NCI-H1694 (cell line): ENCODE data around the gene MIA3.
"Not testable (repeated sequence)": the region's sequence is repeated elsewhere in the genome, so short reads cannot be mapped to it uniquely, and the experiment has no call there.

Experiments
- DNase-seq: peaks from one replicate; lab custom pipeline; 2025; lab: John Stamatoyannopoulos, UW

The MIA3 gene

GRCh38 chr1:222669107-222669506 lies 51.2 kb downstream of the MIA3 start:
- DNase-seq = not testable (repeated sequence)

DNA sequence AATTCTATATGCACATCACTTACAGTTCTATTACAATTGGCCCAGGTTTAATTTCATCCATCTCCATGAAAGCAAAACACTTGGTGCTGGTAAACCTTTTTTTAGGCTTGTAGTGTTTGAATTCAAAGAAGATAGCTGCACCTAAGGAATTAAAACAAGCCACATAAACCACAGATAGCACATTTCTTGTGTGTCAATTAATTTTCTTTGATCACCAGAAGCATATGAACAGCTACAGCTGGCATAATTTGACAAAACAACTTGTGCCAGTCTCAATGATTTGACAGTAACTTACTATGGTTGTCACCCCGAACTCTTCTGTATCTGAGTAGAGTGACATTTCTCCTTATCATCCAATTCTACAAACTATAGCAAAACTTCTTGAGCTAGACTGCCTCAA lies 52.2 kb downstream of the MIA3 start:
- DNase-seq = no peak

- DNase-seq = no peak
These were observed 62.2 kb downstream of the MIA3 start for GRCh38 chr1:222680080-222680479.

GRCh38 chr1:222691016-222691415 lies 73.1 kb downstream of the MIA3 start:
- DNase-seq = no peak

GRCh38 chr1:222694927-222695326 lies 77.0 kb downstream of the MIA3 start:
- no peak for DNase-seq

GRCh38 chr1:222696741-222697140 lies 78.8 kb downstream of the MIA3 start:
- no peak for DNase-seq

- DNase-seq = no peak
These were observed 79.3 kb downstream of the MIA3 start for GRCh38 chr1:222697203-222697602.

- no peak for DNase-seq
These were observed 79.9 kb downstream of the MIA3 start for GRCh38 chr1:222697826-222698225.

DNA sequence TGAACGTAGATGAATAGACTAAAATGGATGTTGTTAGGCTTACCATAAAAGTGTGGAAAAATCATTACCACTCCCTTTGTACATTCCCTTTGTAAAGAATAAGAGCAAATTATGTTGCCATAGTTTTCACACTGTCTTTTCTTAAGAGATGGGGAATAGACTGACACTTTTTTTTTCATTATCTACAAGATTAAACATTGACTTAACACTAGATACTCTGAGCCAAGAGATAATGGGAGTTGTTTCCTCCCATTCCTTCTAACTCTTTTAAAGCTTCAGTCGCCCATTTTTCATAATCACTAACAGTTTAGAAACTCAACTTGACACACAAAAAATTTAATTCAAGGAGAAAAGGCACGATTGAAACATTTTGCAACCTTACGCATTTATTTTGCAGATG lies 84.3 kb downstream of the MIA3 start:
- no peak for DNase-seq

DNA sequence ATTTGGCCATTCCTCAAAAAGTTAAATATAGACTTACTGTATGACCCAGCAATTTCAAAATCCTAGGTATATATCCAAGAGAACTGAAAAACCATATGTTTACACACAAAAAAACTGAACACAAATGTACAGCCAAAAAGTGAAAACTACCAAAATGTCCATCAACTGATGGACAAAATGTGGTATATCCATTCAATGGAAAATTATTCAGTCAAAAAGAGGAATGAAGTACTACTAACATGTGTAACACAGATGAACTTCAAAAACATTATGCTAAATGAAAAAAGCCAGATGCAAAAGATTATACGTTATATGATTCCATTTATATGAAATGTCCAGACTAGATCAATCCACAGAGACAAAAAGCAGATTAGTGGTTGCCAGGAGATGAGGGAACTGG lies 86.4 kb downstream of the MIA3 start:
- DNase-seq = no peak

- DNase-seq = no peak
These were observed 88.9 kb downstream of the MIA3 start for GRCh38 chr1:222706815-222707214.

GRCh38 chr1:222709700-222710153 lies 91.8 kb downstream of the MIA3 start:
- DNase-seq = no peak

GRCh38 chr1:222711319-222712252 lies 93.7 kb downstream of the MIA3 start:
- peak; percentile 10 for DNase-seq

GRCh38 chr1:222712253-222713090 lies 94.6 kb downstream of the MIA3 start, which contains the start of the genes AIDA and BROX:
Gene AIDA (minus strand): TSS chr1:222712491. CDS start chr1:222712317, 174 bp downstream.
Gene BROX (plus strand): TSS chr1:222712564. CDS start chr1:222715700, 3,136 bp downstream.
- peak; percentile 81 for DNase-seq

- DNase-seq = peak; percentile 93
These were observed 95.4 kb downstream of the MIA3 start for GRCh38 chr1:222713091-222713961.

GRCh38 chr1:222716393-222716792 lies 98.5 kb downstream of the MIA3 start:
- no peak for DNase-seq
